ENCODE data around the gene LSR. TPM values are rescaled to one million over a fixed set of nuclear protein-coding genes. Genes with fewer than 3 reads are reported as not detected.
"Not testable (repeated sequence)": the region's sequence is repeated elsewhere in the genome, so short reads cannot be mapped to it uniquely, and the experiment has no call there.

LSR gene
- total RNA-seq, 2 donors from 2014 or later = 24.2 to 41.1 TPM

- Mint-ChIP-seq H3K36me3 (ENCODE audit: insufficient read depth in 2 of 2) (peaks cover 3 to 7% of the 10 kb centered on the region in 2 donors), H3K27ac (no peak overlapping the region)
- ATAC-seq (replicated peaks in 1 of 2) = no peak
These were observed 25.6 kb upstream of the LSR start for GRCh38 chr19:35223084-35223790.

GRCh38 chr19:35223862-35224505, 24.8 kb upstream of the LSR start:
- Mint-ChIP-seq H3K27me3 (ENCODE audit: low read depth) (no peaks in the 10 kb centered on the region), H3K4me1 (ENCODE audit: low read depth) (peaks cover 5% of the 10 kb centered on the region), H3K36me3 (ENCODE audit: insufficient read depth in 2 of 2) (peaks cover 3 to 5% of the 10 kb centered on the region in 2 donors), H3K27ac (no peak overlapping the region), H3K4me3 (no peak overlapping the region), H3K9me3 (peaks cover 4 to 5% of the 10 kb centered on the region in 2 donors)
- DNase-seq = no peak
- ATAC-seq (replicated peaks in 1 of 2) = no peak

More at GRCh38 chr19:35223084-35223790, 25.6 kb upstream of the LSR start:
- peaks cover 5% of the 10 kb centered on the region for H3K4me1 Mint-ChIP-seq (ENCODE audit: low read depth)
- H3K9me3 Mint-ChIP-seq = peaks cover 5 to 6% of the 10 kb centered on the region in 2 donors
- H3K27me3 Mint-ChIP-seq (ENCODE audit: low read depth) = no peaks in the 10 kb centered on the region
- no peak for DNase-seq
- no peak overlapping the region for H3K4me3 Mint-ChIP-seq

- H3K27ac Mint-ChIP-seq = no peak overlapping the region
- no peaks in the 10 kb centered on the region for H3K27me3 Mint-ChIP-seq (ENCODE audit: low read depth)
- peaks cover 5% of the 10 kb centered on the region for H3K4me1 Mint-ChIP-seq (ENCODE audit: low read depth)
- no peak overlapping the region for H3K4me3 Mint-ChIP-seq
- no peaks in the 10 kb centered on the region for H3K36me3 Mint-ChIP-seq (ENCODE audit: insufficient read depth in 2 of 2)
- no peaks in the 10 kb centered on the region for H3K9me3 Mint-ChIP-seq
- no peak for DNase-seq
- ATAC-seq (replicated peaks in 1 of 2) = peak in 1 of 2 donors; percentile 55
These were observed 23.9 kb upstream of the LSR start for GRCh38 chr19:35224681-35225571.

GRCh38 chr19:35225951-35226350, 22.9 kb upstream of the LSR start:
- no peak for DNase-seq
- H3K4me3 Mint-ChIP-seq = peak overlapping the region in 1 of 2 donors; percentile 26
- H3K27ac Mint-ChIP-seq = no peak overlapping the region
- H3K9me3 Mint-ChIP-seq = no peaks in the 10 kb centered on the region
- no peaks in the 10 kb centered on the region for H3K27me3 Mint-ChIP-seq (ENCODE audit: low read depth)
- ATAC-seq (replicated peaks in 1 of 2) = no peak
- peaks cover 5% of the 10 kb centered on the region for H3K4me1 Mint-ChIP-seq (ENCODE audit: low read depth)
- H3K36me3 Mint-ChIP-seq (ENCODE audit: insufficient read depth in 2 of 2) = no peaks in the 10 kb centered on the region

GRCh38 chr19:35226748-35227147, 22.1 kb upstream of the LSR start:
- ATAC-seq (replicated peaks in 1 of 2) = no peak
- Mint-ChIP-seq H3K27me3 (ENCODE audit: low read depth) (no peaks in the 10 kb centered on the region), H3K4me3 (no peak overlapping the region), H3K9me3 (no peaks in the 10 kb centered on the region), H3K4me1 (ENCODE audit: low read depth) (peaks cover 5% of the 10 kb centered on the region), H3K27ac (no peak overlapping the region), H3K36me3 (ENCODE audit: insufficient read depth in 2 of 2) (no peaks in the 10 kb centered on the region)
- DNase-seq = no peak

GRCh38 chr19:35228177-35228930, 20.4 kb upstream of the LSR start, which contains the start of gene FAM187B:
FAM187B (minus strand) TSS chr19:35228739; CDS start chr19:35228680, 59 bp downstream.
- DNase-seq (no peak), ATAC-seq (replicated peaks in 1 of 2) (no peak)
- Mint-ChIP-seq H3K9me3 (no peaks in the 10 kb centered on the region), H3K36me3 (ENCODE audit: insufficient read depth in 2 of 2) (no peaks in the 10 kb centered on the region), H3K27me3 (ENCODE audit: low read depth) (no peaks in the 10 kb centered on the region), H3K27ac (no peak within 1 kb of the TSS), H3K4me3 (no peak within 1 kb of the TSS), H3K4me1 (ENCODE audit: low read depth) (peaks cover 5% of the 10 kb centered on the region)

GRCh38 chr19:35229601-35230000, 19.2 kb upstream of the LSR start:
- Mint-ChIP-seq H3K4me3 (no peak overlapping the region), H3K9me3 (no peaks in the 10 kb centered on the region), H3K36me3 (ENCODE audit: insufficient read depth in 2 of 2) (no peaks in the 10 kb centered on the region), H3K27ac (no peak overlapping the region), H3K27me3 (ENCODE audit: low read depth) (no peaks in the 10 kb centered on the region), H3K4me1 (ENCODE audit: low read depth) (peaks cover 5% of the 10 kb centered on the region)
- no peak for ATAC-seq (replicated peaks in 1 of 2)
- no peak for DNase-seq

GRCh38 chr19:35231956-35232645, 16.7 kb upstream of the LSR start:
- ATAC-seq (replicated peaks in 1 of 2) (no peak), DNase-seq (no peak)
- no peaks in the 10 kb centered on the region for H3K27me3 Mint-ChIP-seq (ENCODE audit: low read depth)
- no peaks in the 10 kb centered on the region for H3K9me3 Mint-ChIP-seq
- peaks cover 7% of the 10 kb centered on the region for H3K4me1 Mint-ChIP-seq (ENCODE audit: low read depth)
- H3K27ac Mint-ChIP-seq = no peak overlapping the region
- no peak overlapping the region for H3K4me3 Mint-ChIP-seq
- peaks cover 0 to 2% of the 10 kb centered on the region in 2 donors for H3K36me3 Mint-ChIP-seq (ENCODE audit: insufficient read depth in 2 of 2)

GRCh38 chr19:35232912-35233311, 15.9 kb upstream of the LSR start:
- H3K36me3 Mint-ChIP-seq (ENCODE audit: insufficient read depth in 2 of 2) = peaks cover 0 to 2% of the 10 kb centered on the region in 2 donors
- H3K4me1 Mint-ChIP-seq (ENCODE audit: low read depth) = peaks cover 7% of the 10 kb centered on the region
- H3K27me3 Mint-ChIP-seq (ENCODE audit: low read depth) = no peaks in the 10 kb centered on the region
- no peaks in the 10 kb centered on the region for H3K9me3 Mint-ChIP-seq
- ATAC-seq (replicated peaks in 1 of 2) (no peak), DNase-seq (no peak)
- no peak overlapping the region for H3K27ac Mint-ChIP-seq
- no peak overlapping the region for H3K4me3 Mint-ChIP-seq

GRCh38 chr19:35236638-35237400, 12.0 kb upstream of the LSR start:
- H3K36me3 Mint-ChIP-seq (ENCODE audit: insufficient read depth in 2 of 2) = peaks cover 13% of the 10 kb centered on the region in 2 donors
- ATAC-seq (replicated peaks in 1 of 2) = no peak
- peaks cover 17% of the 10 kb centered on the region for H3K4me1 Mint-ChIP-seq (ENCODE audit: low read depth)
- H3K27me3 Mint-ChIP-seq (ENCODE audit: low read depth) = no peaks in the 10 kb centered on the region
- DNase-seq = no peak
- H3K4me3 Mint-ChIP-seq = no peak overlapping the region
- H3K27ac Mint-ChIP-seq = no peak overlapping the region
- H3K9me3 Mint-ChIP-seq = peaks cover 6 to 8% of the 10 kb centered on the region in 2 donors

GRCh38 chr19:35239597-35239996, 9.2 kb upstream of the LSR start:
- peak overlapping the region; percentile 83 for H3K27ac Mint-ChIP-seq
- peaks cover 18 to 19% of the 10 kb centered on the region in 2 donors for H3K36me3 Mint-ChIP-seq (ENCODE audit: insufficient read depth in 2 of 2)
- not testable (repeated sequence) for H3K27me3 Mint-ChIP-seq (ENCODE audit: low read depth); ATAC-seq (replicated peaks in 1 of 2); DNase-seq
- H3K9me3 Mint-ChIP-seq = peaks cover 6 to 10% of the 10 kb centered on the region in 2 donors
- H3K4me1 Mint-ChIP-seq (ENCODE audit: low read depth) = peaks cover 17% of the 10 kb centered on the region
- H3K4me3 Mint-ChIP-seq = peak overlapping the region in 1 of 2 donors; percentile 74
